Measurements from ENCODE around the gene FOXA1.

- no peak for TF ChIP-seq CTCF (IDR thresholded peaks at IDR 0.05)
- no peak for TF ChIP-seq POLR2A (IDR thresholded peaks at IDR 0.05)
Measured at GRCh38 chr14:37617864-37618365, 22.9 kb upstream of the FOXA1 start.
